Suppressor macrophage (primary cell): ENCODE data around the gene UBL3.

ENCODE experiments used
- DNase-seq, 4 experiments: peaks; one replicate each; pipeline ENCODE4 v3.0.0-alpha.2; 2020 to 2022

Gene UBL3

GRCh38 chr13:29754473-29754806 lies 96.0 kb downstream of the UBL3 start:
- peak in 2 of 4 experiments; percentile 23 to 24 for DNase-seq

GRCh38 chr13:29753618-29754472 lies 96.6 kb downstream of the UBL3 start:
- DNase-seq, result no peak

GRCh38 chr13:29752175-29752574 lies 98.2 kb downstream of the UBL3 start:
- DNase-seq, result no peak

GRCh38 chr13:29750183-29750530 lies 100.3 kb downstream of the UBL3 start:
- no peak for DNase-seq

- DNase-seq, result no peak
Observed at GRCh38 chr13:29749401-29750182, 100.8 kb downstream of the UBL3 start.

- no peak for DNase-seq
Observed at GRCh38 chr13:29748097-29748496, 102.3 kb downstream of the UBL3 start.

GRCh38 chr13:29746148-29746677 lies 104.2 kb downstream of the UBL3 start:
- no peak for DNase-seq

- DNase-seq, result no peak
Observed at GRCh38 chr13:29745704-29746103, 104.7 kb downstream of the UBL3 start.

GRCh38 chr13:29743201-29743786 lies 107.1 kb downstream of the UBL3 start:
- DNase-seq, result no peak

- DNase-seq, result no peak
Observed at GRCh38 chr13:29740961-29741360, 109.5 kb downstream of the UBL3 start.

- DNase-seq, result no peak
Observed at GRCh38 chr13:29737061-29737460, 113.4 kb downstream of the UBL3 start.

GRCh38 chr13:29733147-29733611 lies 117.2 kb downstream of the UBL3 start:
- DNase-seq, result peak; percentile 62 to 89 (median 84)

- DNase-seq, result no peak
Observed at GRCh38 chr13:29730253-29730652, 120.2 kb downstream of the UBL3 start.

- no peak for DNase-seq
Observed at GRCh38 chr13:29722415-29722814, 128.0 kb downstream of the UBL3 start.

GRCh38 chr13:29721766-29722165 lies 128.7 kb downstream of the UBL3 start:
- DNase-seq, result no peak

- no peak for DNase-seq
Observed at GRCh38 chr13:29718694-29719093, 131.7 kb downstream of the UBL3 start.

- DNase-seq, result no peak
Observed at GRCh38 chr13:29716493-29716892, 133.9 kb downstream of the UBL3 start.
